ENCODE results near the gene SYNPO.

SYNPO gene

GRCh38 chr5:150601491-150602345, 38.7 kb upstream of the SYNPO start:
- H3K4me3 ChIP-seq (ENCODE audit: low read depth, low read length), result no peak overlapping the region
- no peak for TF ChIP-seq CTCF (IDR thresholded peaks at IDR 0.05; ENCODE audit: low read depth, low read length)

- no peak for TF ChIP-seq CTCF (IDR thresholded peaks at IDR 0.05; ENCODE audit: low read depth, low read length)
- no peak overlapping the region for H3K4me3 ChIP-seq (ENCODE audit: low read depth, low read length)
These were observed 37.4 kb upstream of the SYNPO start for GRCh38 chr5:150603052-150603451.

GRCh38 chr5:150603491-150603890, 37.0 kb upstream of the SYNPO start:
- H3K4me3 ChIP-seq (ENCODE audit: low read depth, low read length), result no peak overlapping the region
- TF ChIP-seq CTCF (IDR thresholded peaks at IDR 0.05; ENCODE audit: low read depth, low read length), result no peak

- H3K4me3 ChIP-seq (ENCODE audit: low read depth, low read length), result no peak overlapping the region
- TF ChIP-seq CTCF (IDR thresholded peaks at IDR 0.05; ENCODE audit: low read depth, low read length), result no peak
These were observed 36.5 kb upstream of the SYNPO start for GRCh38 chr5:150604010-150604409.

- no peak for TF ChIP-seq CTCF (IDR thresholded peaks at IDR 0.05; ENCODE audit: low read depth, low read length)
- H3K4me3 ChIP-seq (ENCODE audit: low read depth, low read length), result no peak overlapping the region
These were observed 35.5 kb upstream of the SYNPO start for GRCh38 chr5:150604894-150605440.

- no peak for TF ChIP-seq CTCF (IDR thresholded peaks at IDR 0.05; ENCODE audit: low read depth, low read length)
- H3K4me3 ChIP-seq (ENCODE audit: low read depth, low read length), result no peak overlapping the region
These were observed 34.9 kb upstream of the SYNPO start for GRCh38 chr5:150605546-150605945.

GRCh38 chr5:150606476-150606875, 34.0 kb upstream of the SYNPO start:
- no peak for TF ChIP-seq CTCF (IDR thresholded peaks at IDR 0.05; ENCODE audit: low read depth, low read length)
- H3K4me3 ChIP-seq (ENCODE audit: low read depth, low read length), result no peak overlapping the region

Measured in WI38 (cell line).